ENCODE measurements around the gene FADS1.

Gene FADS1

GRCh38 chr11:61777234-61778090 is 39.3 kb downstream of the FADS1 start:
- Histone ChIP-seq H3K27ac (ENCODE audit: low read depth, low read length, poor library complexity, severe bottlenecking) (no peak overlapping the region), H3K9ac (ENCODE audit: low read length) (no peak overlapping the region), H3K9me2 (ENCODE audit: low read depth, low read length) (no peaks in the 10 kb centered on the region), H3K36me3 (ENCODE audit: insufficient read depth, low read length) (no peaks in the 10 kb centered on the region), H2AFZ (ENCODE audit: low read length) (no peak overlapping the region), H4K20me1 (ENCODE audit: insufficient read depth, low read length) (no peaks in the 10 kb centered on the region), H3K27me3 (ENCODE audit: insufficient read depth, low read length) (no peaks in the 10 kb centered on the region; the same call in 1 of the 2 replicates), H3K4me3 (ENCODE audit: low read depth, low read length, poor library complexity, severe bottlenecking) (peak overlapping the region; percentile 26), H3K79me2 (ENCODE audit: insufficient read depth, low read length) (no peaks in the 10 kb centered on the region), H3K4me1 (ENCODE audit: insufficient read depth, low read length, severe bottlenecking) (peaks cover 7% of the 10 kb centered on the region), H3K4me2 (ENCODE audit: low read length) (peak overlapping the region; percentile 38), H3K9me3 (ENCODE audit: low read length) (no peaks in the 10 kb centered on the region), H3F3A (ENCODE audit: insufficient read depth, low read length) (no peaks in the 10 kb centered on the region)
- TF ChIP-seq EZH2 (IDR thresholded peaks at IDR 0.05; ENCODE audit: borderline replicate concordance, low read length): no peak
- TF ChIP-seq, protein P1, sequence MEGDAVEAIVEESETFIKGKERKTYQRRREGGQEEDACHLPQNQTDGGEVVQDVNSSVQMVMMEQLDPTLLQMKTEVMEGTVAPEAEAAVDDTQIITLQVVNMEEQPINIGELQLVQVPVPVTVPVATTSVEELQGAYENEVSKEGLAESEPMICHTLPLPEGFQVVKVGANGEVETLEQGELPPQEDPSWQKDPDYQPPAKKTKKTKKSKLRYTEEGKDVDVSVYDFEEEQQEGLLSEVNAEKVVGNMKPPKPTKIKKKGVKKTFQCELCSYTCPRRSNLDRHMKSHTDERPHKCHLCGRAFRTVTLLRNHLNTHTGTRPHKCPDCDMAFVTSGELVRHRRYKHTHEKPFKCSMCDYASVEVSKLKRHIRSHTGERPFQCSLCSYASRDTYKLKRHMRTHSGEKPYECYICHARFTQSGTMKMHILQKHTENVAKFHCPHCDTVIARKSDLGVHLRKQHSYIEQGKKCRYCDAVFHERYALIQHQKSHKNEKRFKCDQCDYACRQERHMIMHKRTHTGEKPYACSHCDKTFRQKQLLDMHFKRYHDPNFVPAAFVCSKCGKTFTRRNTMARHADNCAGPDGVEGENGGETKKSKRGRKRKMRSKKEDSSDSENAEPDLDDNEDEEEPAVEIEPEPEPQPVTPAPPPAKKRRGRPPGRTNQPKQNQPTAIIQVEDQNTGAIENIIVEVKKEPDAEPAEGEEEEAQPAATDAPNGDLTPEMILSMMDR (IDR thresholded peaks at IDR 0.05; ENCODE audit: low read length): no peak

DNA sequence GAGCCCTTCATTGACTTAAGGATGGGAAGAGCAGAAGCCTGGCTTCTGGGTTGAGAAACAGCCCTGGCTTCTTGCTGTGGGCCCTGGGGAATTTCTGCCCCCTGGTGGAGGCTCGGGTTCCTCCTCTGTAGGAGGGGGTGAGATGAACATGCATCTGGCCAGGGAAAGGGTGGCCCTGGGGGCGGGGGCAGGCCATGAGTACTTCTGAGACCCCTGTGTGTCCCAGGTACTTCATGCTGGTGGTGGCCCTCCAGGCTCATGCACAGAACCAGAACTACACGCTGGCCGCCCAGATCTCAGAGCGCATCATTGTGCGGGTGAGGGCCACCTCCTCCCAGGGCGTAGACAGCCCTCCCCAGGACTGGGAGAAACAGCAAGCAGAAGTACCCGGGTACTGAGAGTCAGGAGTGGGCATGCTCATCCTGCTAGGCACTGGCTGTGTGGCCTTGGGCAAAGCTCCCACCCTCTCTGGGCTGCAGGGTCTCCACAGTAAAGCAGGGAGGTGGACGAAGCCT is 40.2 kb downstream of the FADS1 start:
- Histone ChIP-seq H3K27ac (ENCODE audit: low read depth, low read length, poor library complexity, severe bottlenecking) (no peak overlapping the region), H2AFZ (ENCODE audit: low read length) (no peak overlapping the region), H3K27me3 (ENCODE audit: insufficient read depth, low read length) (no peaks in the 10 kb centered on the region; the same call in 1 of the 2 replicates), H3K4me2 (ENCODE audit: low read length) (no peak overlapping the region), H3K36me3 (ENCODE audit: insufficient read depth, low read length) (no peaks in the 10 kb centered on the region), H3K79me2 (ENCODE audit: insufficient read depth, low read length) (no peaks in the 10 kb centered on the region), H3F3A (ENCODE audit: insufficient read depth, low read length) (no peaks in the 10 kb centered on the region), H4K20me1 (ENCODE audit: insufficient read depth, low read length) (no peaks in the 10 kb centered on the region), H3K4me1 (ENCODE audit: insufficient read depth, low read length, severe bottlenecking) (peaks cover 9% of the 10 kb centered on the region), H3K9ac (ENCODE audit: low read length) (no peak overlapping the region), H3K4me3 (ENCODE audit: low read depth, low read length, poor library complexity, severe bottlenecking) (no peak overlapping the region), H3K9me3 (ENCODE audit: low read length) (no peaks in the 10 kb centered on the region), H3K9me2 (ENCODE audit: low read depth, low read length) (no peaks in the 10 kb centered on the region)
- no peak for TF ChIP-seq EZH2 (IDR thresholded peaks at IDR 0.05; ENCODE audit: borderline replicate concordance, low read length)
- TF ChIP-seq, protein P1 (IDR thresholded peaks at IDR 0.05; ENCODE audit: low read length): peak; percentile 79

DNA sequence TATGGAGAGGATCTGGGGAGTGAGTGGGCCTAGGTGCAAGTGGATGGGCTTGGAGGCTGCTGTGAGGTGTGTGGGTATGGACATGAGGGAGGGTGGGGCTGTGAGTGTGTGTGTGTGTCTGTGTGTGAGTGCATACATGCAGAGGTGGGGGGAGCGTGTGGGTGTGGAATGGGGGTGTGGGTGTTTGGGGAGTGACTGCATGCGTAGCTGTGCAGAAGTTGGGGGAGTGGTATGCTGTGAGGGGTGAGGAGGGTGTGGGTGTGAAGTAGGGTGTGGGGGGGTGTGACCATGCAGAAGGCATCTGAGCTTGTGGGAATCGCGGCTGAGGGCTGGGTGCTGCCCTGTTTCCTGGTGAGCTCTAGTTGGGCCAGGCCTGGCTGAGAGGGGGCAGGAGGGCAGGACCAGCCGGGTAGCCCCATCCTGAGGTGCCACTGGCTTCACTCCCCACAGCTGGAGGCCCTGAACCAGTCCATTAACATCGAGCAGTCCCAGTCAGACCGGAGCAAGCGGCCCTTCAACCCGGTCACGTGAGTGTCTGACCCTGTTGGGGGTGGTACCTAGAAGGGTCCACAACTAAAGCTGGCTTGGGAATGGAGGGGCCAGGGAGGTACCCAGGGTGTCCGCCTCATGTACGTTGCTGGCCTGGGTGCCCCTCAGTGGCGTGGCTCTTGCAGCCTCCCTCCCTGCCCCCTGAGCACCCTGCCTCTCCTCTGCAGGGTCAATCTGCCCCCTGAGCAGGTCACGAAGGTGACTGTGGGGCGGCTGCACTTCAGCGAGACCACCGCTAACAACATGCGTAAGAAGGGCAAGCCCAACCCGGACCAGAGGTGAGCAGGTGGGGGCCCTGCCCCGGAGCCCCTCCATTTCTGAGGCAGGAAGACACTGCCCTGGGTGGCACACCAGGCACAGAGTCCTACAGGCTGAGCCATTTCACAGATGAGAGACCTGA is 40.9 kb downstream of the FADS1 start:
- no peaks in the 10 kb centered on the region; the same call in 1 of the 2 replicates for H3K27me3 ChIP-seq (ENCODE audit: insufficient read depth, low read length)
- no peaks in the 10 kb centered on the region for H3K9me3 ChIP-seq (ENCODE audit: low read length)
- no peaks in the 10 kb centered on the region for H3F3A ChIP-seq (ENCODE audit: insufficient read depth, low read length)
- no peak overlapping the region for H3K27ac ChIP-seq (ENCODE audit: low read depth, low read length, poor library complexity, severe bottlenecking)
- no peak overlapping the region for H3K9ac ChIP-seq (ENCODE audit: low read length)
- TF ChIP-seq EZH2 (IDR thresholded peaks at IDR 0.05; ENCODE audit: borderline replicate concordance, low read length): no peak
- TF ChIP-seq, protein P1 (IDR thresholded peaks at IDR 0.05; ENCODE audit: low read length): no peak
- H2AFZ ChIP-seq (ENCODE audit: low read length): no peak overlapping the region
- no peak overlapping the region for H3K4me2 ChIP-seq (ENCODE audit: low read length)
- no peaks in the 10 kb centered on the region for H3K9me2 ChIP-seq (ENCODE audit: low read depth, low read length)
- no peaks in the 10 kb centered on the region for H3K79me2 ChIP-seq (ENCODE audit: insufficient read depth, low read length)
- peaks cover 9% of the 10 kb centered on the region for H3K4me1 ChIP-seq (ENCODE audit: insufficient read depth, low read length, severe bottlenecking)
- H3K36me3 ChIP-seq (ENCODE audit: insufficient read depth, low read length): no peaks in the 10 kb centered on the region
- H4K20me1 ChIP-seq (ENCODE audit: insufficient read depth, low read length): no peaks in the 10 kb centered on the region
- no peak overlapping the region for H3K4me3 ChIP-seq (ENCODE audit: low read depth, low read length, poor library complexity, severe bottlenecking)
